22Rv1 (cell line): ENCODE results near the gene IL31.

Experiments used
- CTCF ChIP-seq: fragments of 450-650 bp; IDR thresholded peaks from 2 replicates; pipeline ENCODE4 v1.5.1; 2017; ENCODE audit warnings: mild to moderate bottlenecking
- ZFX ChIP-seq: fragments of 450-650 bp; IDR thresholded peaks from 2 replicates; pipeline ENCODE4 v1.6.1; 2017; ENCODE audit warnings: antibody characterized with exemption, borderline replicate concordance

- TF ChIP-seq CTCF (peak; percentile 51), ZFX (no peak)
These were observed 47.1 kb downstream of the IL31 start for GRCh38 chr12:122126713-122127597.
